ENCODE measurements around the gene PRR5L.

- TF ChIP-seq CTCF (IDR thresholded peaks at IDR 0.05) (no peak), EZH2phosphoT487 (IDR thresholded peaks at IDR 0.05) (no peak), EZH2 (IDR thresholded peaks at IDR 0.05) (no peak)
These were observed 156.9 kb downstream of the PRR5L start for GRCh38 chr11:36452961-36453360.

Measured in neural progenitor cell (in vitro differentiated cells).